ENCODE data around the gene GNB1L.
"Not testable (repeated sequence)": the region's sequence is repeated elsewhere in the genome, so short reads cannot be mapped to it uniquely, and the experiment has no call there.

The GNB1L gene

GRCh38 chr22:19842393-19843106, 12.1 kb downstream of the GNB1L start:
- no peak for FAIRE-seq

DNA sequence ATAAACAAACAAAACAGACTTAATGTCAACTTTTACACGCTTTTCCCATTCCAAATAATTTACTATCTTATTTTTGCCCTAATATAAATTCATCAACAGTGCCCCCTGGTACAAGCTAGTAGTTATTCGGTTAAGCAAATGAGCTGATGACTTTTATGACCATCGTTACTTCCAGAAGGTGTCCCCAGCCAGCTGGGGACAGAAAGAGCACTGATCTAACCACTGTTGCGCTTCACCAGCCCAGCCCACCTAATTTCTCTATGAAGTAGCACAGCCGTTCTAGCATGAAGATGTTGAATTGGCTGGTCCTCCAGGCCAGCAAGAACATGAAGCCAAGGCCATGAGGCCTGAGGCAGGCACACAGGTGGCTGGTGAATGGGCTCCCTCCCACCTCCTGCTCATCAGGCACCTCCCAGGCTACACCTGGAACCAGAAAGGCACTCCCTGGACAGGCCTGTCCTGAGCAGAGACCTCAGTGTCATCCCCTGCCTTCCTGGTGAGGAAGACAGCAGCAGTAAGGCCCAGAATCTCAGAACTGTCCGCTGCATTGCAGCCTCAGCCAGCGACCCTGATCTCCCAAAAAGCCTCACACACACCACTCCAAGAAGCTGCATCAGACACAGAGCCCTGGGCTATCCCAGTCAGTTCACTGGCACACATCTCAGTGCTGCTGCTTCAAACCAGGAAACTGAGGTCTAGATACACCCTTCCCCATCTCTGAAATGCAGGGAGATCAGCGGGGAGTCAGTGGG, 12.9 kb downstream of the GNB1L start:
- FAIRE-seq = no peak

DNA sequence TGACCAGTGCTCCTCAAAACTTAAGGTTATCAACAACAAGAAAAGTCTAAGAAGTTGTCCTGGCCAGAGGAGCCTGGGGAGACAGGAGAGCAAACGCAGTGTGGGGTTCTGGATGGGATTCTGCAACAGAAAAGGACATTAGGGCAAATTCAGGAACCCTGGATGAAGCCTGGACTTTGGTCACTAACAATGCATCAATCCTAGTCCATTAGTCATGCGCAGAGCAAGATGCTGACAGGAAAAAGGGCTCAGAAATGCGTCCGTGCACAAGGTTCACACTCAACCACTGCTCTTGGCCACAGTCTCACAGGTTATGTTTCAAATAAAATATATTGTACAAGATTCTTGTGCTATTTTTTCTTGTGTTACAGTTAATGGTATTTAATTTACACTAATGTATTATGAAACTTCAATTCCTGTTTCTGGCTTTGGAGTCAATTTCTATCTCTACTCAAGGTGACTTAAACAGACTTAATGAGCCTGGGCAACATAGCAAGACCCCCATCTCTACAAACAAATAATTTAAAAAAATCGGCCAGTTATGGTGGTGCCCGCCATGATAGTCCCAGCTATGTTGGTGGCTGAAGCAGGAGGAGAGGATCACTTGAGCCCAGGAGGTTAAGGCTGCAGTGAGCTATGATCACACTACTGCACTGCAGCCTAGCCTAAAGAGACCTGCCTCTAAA, 13.6 kb downstream of the GNB1L start:
- FAIRE-seq = no peak

DNA sequence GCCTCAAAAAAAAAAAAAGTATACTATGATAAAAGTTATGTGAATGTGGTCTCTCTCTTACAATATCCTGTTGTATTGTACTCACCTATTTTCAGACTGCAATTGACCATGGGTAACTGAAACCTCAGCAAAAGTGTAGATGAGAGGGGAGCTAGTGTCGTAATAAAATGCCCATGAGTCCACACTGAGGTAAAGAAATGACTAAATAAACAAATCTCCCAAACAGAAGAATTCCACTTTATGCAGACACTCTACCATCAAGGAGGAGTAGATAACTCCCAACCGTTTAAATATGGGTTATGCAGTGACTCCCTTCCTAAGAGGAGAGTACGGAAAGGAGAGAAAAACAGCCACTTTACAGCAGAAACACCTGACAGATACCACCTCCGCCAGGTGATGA, 14.6 kb downstream of the GNB1L start:
- FAIRE-seq = no peak

DNA sequence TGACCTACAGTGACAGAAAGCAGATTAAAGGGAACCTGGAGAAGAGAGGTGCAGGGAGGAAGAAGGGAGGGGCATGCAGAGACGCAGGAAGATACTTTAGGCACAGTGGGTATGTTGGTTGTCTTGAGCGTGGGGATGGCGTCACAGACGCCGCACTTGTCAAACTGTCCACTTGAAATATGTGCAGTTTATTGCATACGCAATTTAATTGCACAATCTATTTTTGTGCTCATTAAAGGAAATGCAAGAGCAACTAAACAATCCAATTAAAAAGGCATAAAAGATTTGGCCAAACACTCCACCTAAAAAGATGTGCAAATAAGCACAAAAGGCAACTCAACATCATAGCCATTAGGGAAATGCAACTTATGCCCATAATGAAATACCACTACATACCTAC, 16.8 kb downstream of the GNB1L start:
- no peak for FAIRE-seq

DNA sequence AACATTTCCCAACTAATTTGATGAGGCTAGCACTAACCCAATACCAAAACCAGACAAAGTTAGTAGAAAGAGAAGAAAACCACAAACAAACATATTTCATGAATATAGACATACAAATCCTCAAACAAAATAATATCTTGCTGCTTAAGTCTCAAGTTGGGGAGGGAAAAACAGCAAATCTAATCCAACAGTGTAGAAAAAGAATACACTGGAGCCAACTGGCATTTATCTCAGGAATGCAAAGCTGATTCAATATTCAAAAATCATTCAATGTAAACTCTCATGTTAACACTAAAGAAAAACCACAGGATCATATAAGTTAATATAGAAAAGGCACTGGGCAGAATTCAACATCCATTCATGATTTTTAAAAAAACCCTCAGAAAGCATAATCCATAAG, 18.2 kb downstream of the GNB1L start:
- no peak for FAIRE-seq

- FAIRE-seq = no peak
Observed at GRCh38 chr22:19834599-19834998, 20.1 kb downstream of the GNB1L start.

GRCh38 chr22:19833327-19833726, 21.3 kb downstream of the GNB1L start:
- FAIRE-seq = not testable (repeated sequence)

- no peak for FAIRE-seq
Observed at GRCh38 chr22:19832476-19833108, 22.1 kb downstream of the GNB1L start.

DNA sequence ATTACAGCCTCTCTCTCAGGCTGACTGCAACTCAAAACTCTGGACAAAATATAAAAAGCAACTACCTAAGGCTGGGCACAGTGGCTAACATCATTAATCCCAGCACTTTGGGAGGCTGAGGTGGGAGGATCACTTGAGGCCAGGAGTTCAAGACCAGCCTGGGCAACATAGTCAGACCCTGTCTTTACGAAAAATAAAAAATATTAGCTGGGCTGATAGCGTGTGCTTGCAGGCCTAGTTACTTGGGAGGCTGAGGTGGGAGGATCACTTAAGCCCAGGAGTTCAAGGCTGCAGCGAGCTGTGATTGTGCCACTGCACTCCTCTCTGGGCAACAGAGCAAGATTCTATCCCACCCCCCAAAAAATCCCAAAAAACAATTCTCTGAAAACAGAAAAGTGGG, 22.7 kb downstream of the GNB1L start:
- not testable (repeated sequence) for FAIRE-seq

DNA sequence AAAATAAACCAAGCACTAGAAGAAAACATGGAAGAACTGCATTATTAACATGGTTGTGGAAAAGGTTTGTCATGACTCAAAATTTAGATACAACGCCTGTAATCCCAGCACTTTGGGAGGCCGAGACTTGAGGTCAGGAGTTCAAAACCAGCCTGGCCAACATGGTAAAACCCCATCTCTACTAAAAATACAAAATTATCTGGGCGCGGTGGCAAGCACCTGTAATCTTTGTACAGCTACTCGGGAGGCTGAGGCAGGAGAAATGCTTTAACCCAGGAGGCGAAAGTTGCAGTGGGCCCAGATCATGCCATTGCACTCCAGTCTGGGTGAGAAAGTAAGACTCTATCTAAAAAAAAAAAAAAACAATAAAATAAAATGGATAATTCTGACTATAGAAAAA, 23.7 kb downstream of the GNB1L start:
- FAIRE-seq = no peak

GRCh38 chr22:19828035-19828401, 26.7 kb downstream of the GNB1L start:
- FAIRE-seq = no peak

DNA sequence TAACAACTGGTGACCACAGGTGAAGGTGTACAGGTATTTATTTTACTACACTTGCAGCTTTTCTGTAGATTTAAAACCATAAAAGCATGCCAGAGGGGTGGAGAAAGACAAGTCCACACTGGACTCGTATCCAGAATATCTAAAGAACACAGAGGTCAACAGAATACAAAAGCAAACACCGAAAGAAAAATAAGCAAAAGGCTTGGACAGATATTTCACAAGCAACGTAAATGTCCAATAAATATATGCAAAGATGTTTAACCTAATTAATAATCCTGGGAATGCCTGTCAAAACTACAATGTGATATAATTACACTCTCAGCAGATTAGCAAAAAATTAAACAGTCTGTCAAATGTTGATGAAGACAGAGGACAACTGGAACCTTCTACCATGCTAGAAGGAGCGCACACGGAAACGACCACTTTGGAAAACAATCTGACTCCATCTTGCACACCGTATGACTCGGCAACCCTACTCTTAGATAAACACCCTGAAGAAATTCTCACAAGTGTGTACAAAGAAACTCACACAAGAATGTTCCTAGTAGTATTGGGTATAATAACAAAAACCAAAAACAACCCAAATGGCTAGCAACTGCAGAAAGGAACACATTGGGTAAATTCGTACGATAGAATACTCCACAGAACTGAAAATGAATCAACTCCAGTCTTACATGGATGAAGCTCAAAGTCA, 27.2 kb downstream of the GNB1L start:
- FAIRE-seq = no peak

DNA sequence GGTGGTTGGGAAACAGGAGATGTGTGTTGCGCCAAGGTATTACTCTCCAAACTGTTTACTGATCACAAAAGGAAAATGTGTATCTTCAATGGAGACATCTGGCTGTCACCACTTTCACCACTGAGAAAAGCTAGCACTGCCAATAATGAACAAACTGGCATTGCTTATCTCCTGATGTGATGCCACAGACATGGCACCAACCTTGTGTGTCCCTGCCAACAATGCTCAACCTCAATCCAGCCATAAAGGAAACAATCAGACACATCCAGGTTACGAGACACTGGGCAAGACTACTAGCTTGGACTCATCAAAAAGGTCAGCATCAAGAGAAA, 28.1 kb downstream of the GNB1L start:
- FAIRE-seq = no peak

DNA sequence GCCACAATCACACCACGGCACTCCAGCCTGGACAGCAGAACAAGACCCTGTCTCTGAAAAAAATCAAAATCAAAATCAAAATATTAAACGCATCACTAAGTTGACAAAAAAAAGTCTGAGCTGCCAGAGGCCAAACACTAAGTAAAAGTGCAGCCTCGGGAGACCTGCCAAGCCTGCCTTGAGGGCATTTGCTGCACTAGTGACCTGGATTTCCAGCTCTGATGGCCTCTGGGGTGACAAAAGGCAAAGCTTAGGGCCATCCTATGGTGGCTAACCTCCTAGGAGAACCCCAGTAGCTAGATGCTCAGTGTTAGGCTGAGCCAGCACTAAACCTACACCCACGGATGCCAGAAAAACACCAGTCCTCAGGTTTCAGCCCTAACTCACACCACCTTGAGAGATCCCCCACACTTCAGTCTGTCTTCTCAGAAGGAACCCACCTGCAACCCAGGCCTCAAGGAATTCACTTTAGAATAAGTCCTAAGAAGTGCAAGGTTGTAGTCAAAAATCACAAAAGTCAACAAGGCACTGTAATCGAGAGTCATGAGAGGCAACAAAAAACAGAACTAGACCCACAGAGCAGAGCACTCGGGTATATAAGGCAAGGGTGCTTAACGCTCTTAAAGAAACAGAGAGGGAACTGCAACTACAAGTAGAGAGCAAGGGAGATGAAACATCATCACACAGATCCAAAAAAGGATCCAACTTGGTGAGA, 28.6 kb downstream of the GNB1L start:
- FAIRE-seq = no peak

DNA sequence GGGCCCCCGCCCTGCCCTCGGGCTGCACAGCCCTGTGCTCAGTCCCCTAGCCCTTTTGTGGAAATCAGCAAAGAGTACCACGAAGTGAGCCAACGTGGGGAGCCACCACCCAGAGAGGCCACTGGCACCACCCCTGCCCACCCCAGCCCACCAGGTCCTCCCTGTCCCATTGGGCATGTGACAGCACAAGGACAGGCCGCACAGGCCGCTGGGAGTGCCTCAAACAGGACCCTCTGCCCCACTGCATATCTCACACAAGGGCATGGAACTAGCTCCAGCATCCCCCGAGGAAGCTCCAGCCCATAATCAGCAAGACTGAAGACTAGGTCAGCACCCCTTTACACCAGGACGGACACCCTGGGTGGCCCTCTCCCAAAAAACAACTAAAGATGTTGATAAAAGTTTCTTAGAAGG, 29.7 kb downstream of the GNB1L start:
- no peak for FAIRE-seq

DNA sequence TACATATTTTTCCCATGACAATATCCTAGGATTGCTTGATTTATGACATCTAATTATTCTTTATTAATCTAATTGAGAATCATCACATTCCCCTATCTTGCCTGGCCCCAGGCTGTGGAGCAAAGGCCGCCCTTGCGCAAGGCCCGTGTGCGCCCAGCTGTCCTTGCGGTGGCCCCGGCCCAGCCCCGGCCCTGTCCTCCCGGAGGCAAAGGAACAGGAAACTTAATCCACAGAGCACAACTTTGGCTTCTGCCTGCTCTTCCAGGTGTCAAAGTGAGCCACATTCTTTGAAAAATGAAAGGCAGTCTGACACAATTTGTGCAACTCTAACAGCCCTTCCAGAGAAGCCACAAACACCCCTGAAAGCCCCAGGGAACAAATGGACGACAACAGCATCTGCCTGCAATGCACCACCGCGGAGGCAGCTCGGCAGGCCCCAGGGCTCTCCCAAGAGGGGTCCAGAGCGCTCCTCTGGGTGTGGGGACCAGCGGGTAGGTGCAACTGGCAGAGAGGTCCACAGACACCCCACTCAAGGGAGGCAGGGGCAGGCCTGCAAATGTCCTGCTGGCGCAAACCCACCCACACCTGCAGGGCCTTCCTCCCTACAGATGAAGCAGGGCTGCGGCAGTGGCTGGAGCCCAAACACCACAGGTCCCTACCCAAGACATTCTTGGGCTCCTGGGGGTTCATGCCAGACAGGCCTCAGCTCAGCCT, 30.3 kb downstream of the GNB1L start:
- no peak for FAIRE-seq

- no peak for FAIRE-seq
Observed at GRCh38 chr22:19823902-19824211, 30.8 kb downstream of the GNB1L start.

GRCh38 chr22:19823191-19823901, 31.3 kb downstream of the GNB1L start:
- FAIRE-seq = no peak

- no peak for FAIRE-seq
Observed at GRCh38 chr22:19822301-19823117, 32.2 kb downstream of the GNB1L start.

Measured in islet of Langerhans (tissue), 1 donor.